Uterus (tissue), 2 donors: ENCODE measurements around the gene CLTB.

Source experiments
- POLR2A ChIP-seq, 2 donors: fragments of 450-650 bp; IDR thresholded peaks; one replicate each; pipeline ENCODE4 v1.6.1; 2016; ENCODE audit warnings: antibody characterized with exemption in 2 of 2, mild to moderate bottlenecking in 1 of 2, moderate library complexity in 1 of 2
- TF ChIP-seq, protein P1 (sequence below), 4 experiments: fragments of 200-600 bp in 2 of 4; fragments of 450-650 bp in 2 of 4; sonication (generic) in 2 of 4; IDR thresholded peaks; one replicate each; pipeline ENCODE4 v1.5.1; 2016 to 2019; ENCODE audit warnings: antibody characterized with exemption in 4 of 4, mild to moderate bottlenecking in 2 of 4, moderate library complexity in 1 of 4

- TF ChIP-seq, protein P1, sequence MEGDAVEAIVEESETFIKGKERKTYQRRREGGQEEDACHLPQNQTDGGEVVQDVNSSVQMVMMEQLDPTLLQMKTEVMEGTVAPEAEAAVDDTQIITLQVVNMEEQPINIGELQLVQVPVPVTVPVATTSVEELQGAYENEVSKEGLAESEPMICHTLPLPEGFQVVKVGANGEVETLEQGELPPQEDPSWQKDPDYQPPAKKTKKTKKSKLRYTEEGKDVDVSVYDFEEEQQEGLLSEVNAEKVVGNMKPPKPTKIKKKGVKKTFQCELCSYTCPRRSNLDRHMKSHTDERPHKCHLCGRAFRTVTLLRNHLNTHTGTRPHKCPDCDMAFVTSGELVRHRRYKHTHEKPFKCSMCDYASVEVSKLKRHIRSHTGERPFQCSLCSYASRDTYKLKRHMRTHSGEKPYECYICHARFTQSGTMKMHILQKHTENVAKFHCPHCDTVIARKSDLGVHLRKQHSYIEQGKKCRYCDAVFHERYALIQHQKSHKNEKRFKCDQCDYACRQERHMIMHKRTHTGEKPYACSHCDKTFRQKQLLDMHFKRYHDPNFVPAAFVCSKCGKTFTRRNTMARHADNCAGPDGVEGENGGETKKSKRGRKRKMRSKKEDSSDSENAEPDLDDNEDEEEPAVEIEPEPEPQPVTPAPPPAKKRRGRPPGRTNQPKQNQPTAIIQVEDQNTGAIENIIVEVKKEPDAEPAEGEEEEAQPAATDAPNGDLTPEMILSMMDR (IDR thresholded peaks at IDR 0.05) = no peak
- no peak for TF ChIP-seq POLR2A (IDR thresholded peaks at IDR 0.05)
These were observed 28.4 kb upstream of the CLTB start for GRCh38 chr5:176444742-176445141.
